H9 (cell line): ENCODE results near the gene DNAJC12. TPM values are rescaled to one million over a fixed set of nuclear protein-coding genes. Genes with fewer than 3 reads are reported as not detected.

ENCODE experiments used
- DNase-seq: peaks from one replicate; pipeline ENCODE4 v3.0.0-alpha.2; 2017
- H2AFZ ChIP-seq: one replicate; pipeline ENCODE4 v1.6.1; 2013; ENCODE audit warnings: mild to moderate bottlenecking, low read length, control low read depth, moderate library complexity
- H2AK5ac ChIP-seq: 2 replicates; pipeline ENCODE4 v1.6.1; 2013; ENCODE audit warnings: low read length, control low read depth, mixed read lengths; ENCODE audit not compliant: insufficient read length
- H2BK120ac ChIP-seq: one replicate; pipeline ENCODE4 v1.6.1; 2013; ENCODE audit warnings: low read depth, mild to moderate bottlenecking, low read length, control low read depth, inconsistent platforms; ENCODE audit not compliant: poor library complexity, severe bottlenecking
- H2BK12ac ChIP-seq: 2 replicates; pipeline ENCODE4 v1.6.1; 2013; ENCODE audit warnings: low read length, control low read depth, mixed read lengths, low read depth; ENCODE audit not compliant: insufficient read length
- H2BK15ac ChIP-seq: 2 replicates; pipeline ENCODE4 v1.6.1; 2013; ENCODE audit warnings: low read depth, low read length, control low read depth
- H2BK20ac ChIP-seq: one replicate; pipeline ENCODE4 v1.6.1; 2013; ENCODE audit warnings: low read depth, mild to moderate bottlenecking, low read length, control low read depth, inconsistent platforms; ENCODE audit not compliant: poor library complexity, severe bottlenecking
- H2BK5ac ChIP-seq: 2 replicates; pipeline ENCODE4 v1.6.1; 2013; ENCODE audit warnings: low read length, control low read depth, mixed read lengths; ENCODE audit not compliant: insufficient read length
- H3K14ac ChIP-seq: 2 replicates; pipeline ENCODE4 v1.6.1; 2013; ENCODE audit warnings: low read length, control low read depth; ENCODE audit not compliant: insufficient read depth
- H3K18ac ChIP-seq: 2 replicates; pipeline ENCODE4 v1.6.1; 2013; ENCODE audit warnings: low read depth, mild to moderate bottlenecking, mixed read lengths, low read length, control low read depth; ENCODE audit not compliant: insufficient read length
- H3K23ac ChIP-seq: 2 replicates; pipeline ENCODE4 v1.6.1; 2013; ENCODE audit warnings: low read length, control low read depth, mixed read lengths, low read depth; ENCODE audit not compliant: insufficient read length
- H3K23me2 ChIP-seq: 2 replicates; pipeline ENCODE4 v1.6.1; 2013; ENCODE audit warnings: low read depth, mild to moderate bottlenecking, mixed read lengths, low read length, control low read depth; ENCODE audit not compliant: insufficient read length, poor library complexity, severe bottlenecking
- H3K27ac ChIP-seq: 2 replicates; pipeline ENCODE4 v1.5.1; 2013; ENCODE audit warnings: low read length, control low read depth, mixed read lengths, low read depth; ENCODE audit not compliant: insufficient read length
- H3K27me3 ChIP-seq: 2 replicates; pipeline ENCODE4 v1.6.1; 2013; ENCODE audit warnings: low read length, control low read depth, inconsistent platforms; ENCODE audit not compliant: insufficient read depth
- H3K4ac ChIP-seq: 2 replicates; pipeline ENCODE4 v1.6.1; 2013; ENCODE audit warnings: low read depth, mild to moderate bottlenecking, control low read depth, inconsistent platforms, low read length, moderate library complexity
- H3K4me1 ChIP-seq: 2 replicates; pipeline ENCODE4 v1.6.1; 2013; ENCODE audit warnings: low read length, control low read depth, inconsistent platforms; ENCODE audit not compliant: insufficient read depth
- H3K4me2 ChIP-seq: 2 replicates; pipeline ENCODE4 v1.6.1; 2013; ENCODE audit warnings: low read length, control low read depth, mixed read lengths; ENCODE audit not compliant: insufficient read length, insufficient read depth
- H3K56ac ChIP-seq: 2 replicates; pipeline ENCODE4 v1.6.1; 2013; ENCODE audit warnings: low read depth, mild to moderate bottlenecking, mixed read lengths, low read length, control low read depth; ENCODE audit not compliant: insufficient read length
- H3K79me1 ChIP-seq: 2 replicates; pipeline ENCODE4 v1.6.1; 2013; ENCODE audit warnings: low read depth, mild to moderate bottlenecking, moderate library complexity, low read length, control low read depth, inconsistent platforms; ENCODE audit not compliant: insufficient read depth, poor library complexity, severe bottlenecking
- H3K79me2 ChIP-seq: 2 replicates; pipeline ENCODE4 v1.6.1; 2013; ENCODE audit warnings: low read length, control low read depth, inconsistent platforms; ENCODE audit not compliant: insufficient read depth
- H3K9ac ChIP-seq: 2 replicates; pipeline ENCODE4 v1.6.1; 2013; ENCODE audit warnings: low read length, control low read depth, mixed read lengths; ENCODE audit not compliant: insufficient read length; ENCODE audit errors: extremely low read depth
- H3K9me3 ChIP-seq: one replicate; pipeline ENCODE4 v1.6.1; 2013; ENCODE audit warnings: low read depth, low read length, inconsistent platforms; ENCODE audit not compliant: control insufficient read depth
- H3T11ph ChIP-seq: one replicate; pipeline ENCODE4 v1.6.1; 2013; ENCODE audit warnings: mild to moderate bottlenecking, low read length, control low read depth, inconsistent platforms
- H4K20me1 ChIP-seq: one replicate; pipeline ENCODE4 v1.6.1; 2013; ENCODE audit not compliant: control insufficient read depth, insufficient read length, insufficient read depth
- H4K5ac ChIP-seq: 2 replicates; pipeline ENCODE4 v1.6.1; 2013; ENCODE audit warnings: low read depth, mild to moderate bottlenecking, mixed read lengths, low read length, control low read depth; ENCODE audit not compliant: insufficient read length
- H4K8ac ChIP-seq: replicated peaks from 2 replicates; pipeline ENCODE4 v1.6.1; 2013; ENCODE audit warnings: low read length, control low read depth, mixed read lengths, low read depth; ENCODE audit not compliant: insufficient read length
- H4K91ac ChIP-seq: 2 replicates; pipeline ENCODE4 v1.6.1; 2013; ENCODE audit warnings: low read depth, mild to moderate bottlenecking, moderate library complexity, mixed read lengths, low read length, control low read depth; ENCODE audit not compliant: insufficient read length
- H3K27ac Mint-ChIP-seq, 3 experiments: 2 replicates in 2 of 3; 3 replicates in 1 of 3; pipeline ENCODE4 v1.8.0; 2020 to 2021; ENCODE audit warnings: mixed read lengths in 3 of 3, mild to moderate bottlenecking in 1 of 3, moderate library complexity in 1 of 3
- H3K27me3 Mint-ChIP-seq: 2 replicates; pipeline ENCODE4 v1.8.0; 2021; ENCODE audit warnings: low read depth, mild to moderate bottlenecking, moderate library complexity, mixed read lengths
- H3K36me3 Mint-ChIP-seq, 3 experiments: 2 replicates in 2 of 3; 3 replicates in 1 of 3; pipeline ENCODE4 v1.8.0; 2020 to 2021; ENCODE audit warnings: low read depth in 3 of 3, mixed read lengths in 3 of 3; ENCODE audit not compliant: insufficient read depth in 1 of 3
- H3K4me1 Mint-ChIP-seq, 2 experiments: 2 replicates each; pipeline ENCODE4 v1.8.0; 2020; ENCODE audit warnings: mixed read lengths in 2 of 2
- H3K4me3 Mint-ChIP-seq, 2 experiments: 2 replicates in 1 of 2; 3 replicates in 1 of 2; pipeline ENCODE4 v1.8.0; 2020 to 2021; ENCODE audit warnings: mild to moderate bottlenecking in 2 of 2, mixed read lengths in 2 of 2, moderate library complexity in 1 of 2
- H3K9me3 Mint-ChIP-seq, 2 experiments: 2 replicates in 1 of 2; 3 replicates in 1 of 2; pipeline ENCODE4 v1.8.0; 2020; ENCODE audit warnings: mild to moderate bottlenecking in 2 of 2, mixed read lengths in 2 of 2, moderate library complexity in 1 of 2
- CTCF ChIP-seq: fragments of 200-600 bp; sonication (generic); conservative IDR thresholded peaks from 3 replicates; pipeline ENCODE4 v1.8.0; 2021; ENCODE audit warnings: antibody characterized with exemption, mild to moderate bottlenecking
- WGBS: extraction: QIAGEN DNeasy Blood & Tissue Kit; methylation state at CpG from one replicate; pipeline ENCODE4 v1.1.7; 2013; ENCODE audit warnings: missing lambda C conversion rate, low lambda C conversion rate, mixed read lengths; ENCODE audit not compliant: insufficient read length; ENCODE audit errors: extremely low coverage; 5-methylcytosine and 5-hydroxymethylcytosine counted together
- total RNA-seq: library from RNA; stranded (reverse); gene quantifications from 2 replicates; pipeline ENCODE4 v1.2.1, GENCODE V29; 2021

Gene DNAJC12
- total RNA-seq, 1 experiment from 2014 or later = 0.85 TPM

GRCh38 chr10:67819768-67820204 is 18.2 kb downstream of the DNAJC12 start:
- H3K9ac ChIP-seq = no peak overlapping the region
- H3K4ac ChIP-seq = no peak overlapping the region
- no peak overlapping the region for H2AK5ac ChIP-seq
- H3K27me3 Mint-ChIP-seq = no peaks in the 10 kb centered on the region
- no peak overlapping the region for H3K27ac ChIP-seq
- H3K4me1 ChIP-seq = no peaks in the 10 kb centered on the region
- H4K8ac ChIP-seq = no peak overlapping the region
- H3K9me3 ChIP-seq = no peaks in the 10 kb centered on the region
- no peak overlapping the region for H3K23ac ChIP-seq
- no peak overlapping the region for H3K56ac ChIP-seq
- no peak for DNase-seq
- H3K14ac ChIP-seq = no peak overlapping the region
- H2BK120ac ChIP-seq = no peak overlapping the region
- no peaks in the 10 kb centered on the region for H3K4me1 Mint-ChIP-seq
- TF ChIP-seq CTCF = no peak
- H2BK12ac ChIP-seq = no peak overlapping the region
- H3K4me2 ChIP-seq = no peak overlapping the region
- H3K79me1 ChIP-seq = no peaks in the 10 kb centered on the region
- no peaks in the 10 kb centered on the region for H3K9me3 Mint-ChIP-seq
- H3K4me3 Mint-ChIP-seq = no peak overlapping the region
- no peak overlapping the region for H2AFZ ChIP-seq
- no peak overlapping the region for H3T11ph ChIP-seq
- H3K36me3 Mint-ChIP-seq = no peaks in the 10 kb centered on the region
- WGBS = no CpG with 5 or more reads among the region's 3 CpGs
- H4K91ac ChIP-seq = no peak overlapping the region
- no peaks in the 10 kb centered on the region for H4K20me1 ChIP-seq
- H3K79me2 ChIP-seq = no peaks in the 10 kb centered on the region
- no peak overlapping the region for H2BK15ac ChIP-seq
- no peaks in the 10 kb centered on the region for H3K27me3 ChIP-seq
- H3K18ac ChIP-seq = no peak overlapping the region
- H2BK20ac ChIP-seq = no peak overlapping the region
- H4K5ac ChIP-seq = no peak overlapping the region
- no peaks in the 10 kb centered on the region for H3K23me2 ChIP-seq
- H3K27ac Mint-ChIP-seq = no peak overlapping the region
- H2BK5ac ChIP-seq = no peak overlapping the region
